ENCODE measurements around the gene GSX2.
"Not testable (repeated sequence)": the region's sequence is repeated elsewhere in the genome, so short reads cannot be mapped to it uniquely, and the experiment has no call there.

- not testable (repeated sequence) for TF ChIP-seq YY1 (IDR thresholded peaks at IDR 0.05; ENCODE audit: insufficient read depth, insufficient read length); ZNF274 (IDR thresholded peaks at IDR 0.05; ENCODE audit: low read depth, low read length); SUZ12 (IDR thresholded peaks at IDR 0.05; ENCODE audit: extremely low read depth, insufficient read depth, insufficient read length)
Observed at GRCh38 chr4:54113206-54113605, 13.2 kb downstream of the GSX2 start.
